DOHH2 (cell line): Measurements from ENCODE around the gene COX8A.
A peak's percentile ranks its signal among the peaks of the same experiment; 100 is the strongest.

ENCODE experiments used
- H3F3A ChIP-seq: fragments of 200-600 bp; sonication (generic), shearing (Covaris generic); 2 replicates; pipeline ENCODE4 v1.6.0; 2016; ENCODE audit warnings: antibody characterized with exemption, mild to moderate bottlenecking; ENCODE audit not compliant: control insufficient read depth, insufficient read depth
- H3K27ac ChIP-seq: fragments of 200-600 bp; sonication (generic); 2 replicates; pipeline ENCODE4 v1.5.1; 2014; ENCODE audit warnings: low read depth, mild to moderate bottlenecking, low read length, moderate library complexity
- H3K27me3 ChIP-seq: fragments of 200-600 bp; sonication (generic); 2 replicates; pipeline ENCODE4 v1.6.1; 2014; ENCODE audit warnings: mild to moderate bottlenecking, low read length, mixed read lengths; ENCODE audit not compliant: control insufficient read depth
- H3K36me3 ChIP-seq: fragments of 200-600 bp; sonication (generic); 2 replicates; pipeline ENCODE4 v1.6.1; 2014; ENCODE audit warnings: mild to moderate bottlenecking, low read length, moderate library complexity, mixed read lengths; ENCODE audit not compliant: control insufficient read depth
- H3K4me1 ChIP-seq: fragments of 200-600 bp; sonication (generic); 2 replicates; pipeline ENCODE4 v1.6.1; 2014; ENCODE audit warnings: mild to moderate bottlenecking, low read length, mixed read lengths; ENCODE audit not compliant: control insufficient read depth
- H3K4me2 ChIP-seq: fragments of 200-600 bp; sonication (generic); 2 replicates; pipeline ENCODE4 v1.6.0; 2014; ENCODE audit warnings: mild to moderate bottlenecking, low read length, moderate library complexity
- H3K4me3 ChIP-seq: fragments of 200-600 bp; sonication (generic); 2 replicates; pipeline ENCODE4 v1.5.1; 2014; ENCODE audit warnings: mild to moderate bottlenecking, low read length, mixed read lengths
- H3K79me2 ChIP-seq: fragments of 200-600 bp; sonication (generic); 2 replicates; pipeline ENCODE4 v1.6.1; 2014; ENCODE audit warnings: mild to moderate bottlenecking, low read length, mixed read lengths; ENCODE audit not compliant: control insufficient read depth
- H3K9me2 ChIP-seq: fragments of 200-600 bp; sonication (generic); replicated peaks from 2 replicates; pipeline ENCODE4 v1.6.1; 2014; ENCODE audit warnings: mild to moderate bottlenecking, low read length, mixed read lengths; ENCODE audit not compliant: control insufficient read depth
- H3K9me3 ChIP-seq: fragments of 200-600 bp; sonication (generic); 2 replicates; pipeline ENCODE4 v1.6.1; 2014; ENCODE audit warnings: antibody characterized with exemption, low read length, mixed read lengths; ENCODE audit not compliant: control insufficient read depth, insufficient read depth
- H4K20me1 ChIP-seq: fragments of 200-600 bp; sonication (generic); 2 replicates; pipeline ENCODE4 v1.6.0; 2014; ENCODE audit warnings: low read depth, mild to moderate bottlenecking, antibody characterized with exemption, low read length, moderate library complexity; ENCODE audit not compliant: control insufficient read depth, insufficient read depth
- EZH2phosphoT487 ChIP-seq: fragments of 200-600 bp; sonication (generic); IDR thresholded peaks from 2 replicates; pipeline ENCODE4 v1.6.1; 2017; ENCODE audit warnings: borderline replicate concordance, mild to moderate bottlenecking, antibody characterized with exemption, low read length, moderate library complexity, mixed read lengths
- TF ChIP-seq, protein P1 (sequence below): fragments of 200-600 bp; sonication (generic); IDR thresholded peaks from one replicate; pipeline ENCODE4 v1.5.1; 2014; ENCODE audit warnings: antibody characterized with exemption, mild to moderate bottlenecking, low read depth, low read length; ENCODE audit not compliant: poor library complexity, severe bottlenecking

Gene COX8A

GRCh38 chr11:63997801-63998337 is 23.4 kb downstream of the COX8A start:
- no peaks in the 10 kb centered on the region for H3K79me2 ChIP-seq
- H3K4me1 ChIP-seq, result peaks cover 27% of the 10 kb centered on the region
- H3K27me3 ChIP-seq, result no peaks in the 10 kb centered on the region
- no peak overlapping the region for H3K27ac ChIP-seq
- H4K20me1 ChIP-seq, result 0 out of 2 replicates have a peak, but pooled peaks cover 3% of the 10 kb centered on the region
- H3K4me3 ChIP-seq, result no peak overlapping the region
- H3K4me2 ChIP-seq, result no peak overlapping the region
- H3K36me3 ChIP-seq, result peaks cover 18% of the 10 kb centered on the region
- no peaks in the 10 kb centered on the region for H3F3A ChIP-seq
- no peaks in the 10 kb centered on the region for H3K9me2 ChIP-seq
- TF ChIP-seq, protein P1, sequence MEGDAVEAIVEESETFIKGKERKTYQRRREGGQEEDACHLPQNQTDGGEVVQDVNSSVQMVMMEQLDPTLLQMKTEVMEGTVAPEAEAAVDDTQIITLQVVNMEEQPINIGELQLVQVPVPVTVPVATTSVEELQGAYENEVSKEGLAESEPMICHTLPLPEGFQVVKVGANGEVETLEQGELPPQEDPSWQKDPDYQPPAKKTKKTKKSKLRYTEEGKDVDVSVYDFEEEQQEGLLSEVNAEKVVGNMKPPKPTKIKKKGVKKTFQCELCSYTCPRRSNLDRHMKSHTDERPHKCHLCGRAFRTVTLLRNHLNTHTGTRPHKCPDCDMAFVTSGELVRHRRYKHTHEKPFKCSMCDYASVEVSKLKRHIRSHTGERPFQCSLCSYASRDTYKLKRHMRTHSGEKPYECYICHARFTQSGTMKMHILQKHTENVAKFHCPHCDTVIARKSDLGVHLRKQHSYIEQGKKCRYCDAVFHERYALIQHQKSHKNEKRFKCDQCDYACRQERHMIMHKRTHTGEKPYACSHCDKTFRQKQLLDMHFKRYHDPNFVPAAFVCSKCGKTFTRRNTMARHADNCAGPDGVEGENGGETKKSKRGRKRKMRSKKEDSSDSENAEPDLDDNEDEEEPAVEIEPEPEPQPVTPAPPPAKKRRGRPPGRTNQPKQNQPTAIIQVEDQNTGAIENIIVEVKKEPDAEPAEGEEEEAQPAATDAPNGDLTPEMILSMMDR, result no peak
- no peak for TF ChIP-seq EZH2phosphoT487
- no peaks in the 10 kb centered on the region for H3K9me3 ChIP-seq

DNA sequence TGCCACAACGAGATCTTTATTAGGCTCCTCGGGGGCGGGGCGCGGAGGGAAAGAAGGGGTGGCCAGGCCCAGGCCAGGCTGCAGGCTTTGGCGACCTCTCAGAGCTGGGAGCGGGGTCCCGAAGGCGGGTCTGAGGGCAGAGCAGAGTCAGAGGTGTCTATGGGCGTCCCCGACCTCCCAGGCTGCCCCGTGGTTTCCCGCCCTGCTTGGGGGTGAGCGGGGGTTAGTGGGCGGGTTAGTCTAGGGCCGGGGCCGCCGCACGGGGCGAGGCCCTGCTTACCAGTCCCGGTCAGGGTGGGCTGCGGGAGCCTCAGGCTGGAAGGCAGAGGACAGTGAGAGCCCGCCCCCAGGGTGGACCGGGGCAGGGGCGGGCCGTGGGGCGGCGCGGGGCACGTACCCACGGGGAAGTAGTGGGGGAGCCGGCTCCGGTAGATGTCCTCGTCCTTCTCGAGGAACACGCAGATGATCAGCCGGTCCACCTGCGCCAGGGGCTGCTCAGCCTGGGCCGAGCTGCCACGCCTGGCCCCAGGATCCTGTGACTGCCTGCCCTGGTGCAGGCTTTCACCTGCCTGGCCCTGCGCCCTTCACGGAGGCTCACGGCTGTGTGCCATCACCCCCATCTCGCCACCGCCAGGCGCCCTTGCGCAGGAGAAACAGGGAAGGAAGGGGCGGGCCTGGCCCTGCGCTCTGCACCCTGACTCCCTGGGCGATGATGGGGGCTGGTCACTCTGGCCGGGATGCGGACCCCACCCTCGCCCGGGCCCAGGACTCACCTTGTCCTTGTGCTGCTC is 24.3 kb downstream of the COX8A start:
- H3K4me2 ChIP-seq, result peak overlapping the region; percentile 57; the same call in 1 of the 2 replicates
- no peak overlapping the region for H3K27ac ChIP-seq
- no peaks in the 10 kb centered on the region for H3K79me2 ChIP-seq
- H3K9me3 ChIP-seq, result no peaks in the 10 kb centered on the region
- TF ChIP-seq EZH2phosphoT487, result no peak
- TF ChIP-seq, protein P1, result no peak
- H3K4me3 ChIP-seq, result no peak overlapping the region
- H3F3A ChIP-seq, result no peaks in the 10 kb centered on the region
- H3K4me1 ChIP-seq, result peaks cover 27% of the 10 kb centered on the region
- H3K9me2 ChIP-seq, result no peaks in the 10 kb centered on the region
- H3K36me3 ChIP-seq, result peaks cover 18% of the 10 kb centered on the region
- no peaks in the 10 kb centered on the region for H3K27me3 ChIP-seq
- H4K20me1 ChIP-seq, result 0 out of 2 replicates have a peak, but pooled peaks cover 4% of the 10 kb centered on the region

DNA sequence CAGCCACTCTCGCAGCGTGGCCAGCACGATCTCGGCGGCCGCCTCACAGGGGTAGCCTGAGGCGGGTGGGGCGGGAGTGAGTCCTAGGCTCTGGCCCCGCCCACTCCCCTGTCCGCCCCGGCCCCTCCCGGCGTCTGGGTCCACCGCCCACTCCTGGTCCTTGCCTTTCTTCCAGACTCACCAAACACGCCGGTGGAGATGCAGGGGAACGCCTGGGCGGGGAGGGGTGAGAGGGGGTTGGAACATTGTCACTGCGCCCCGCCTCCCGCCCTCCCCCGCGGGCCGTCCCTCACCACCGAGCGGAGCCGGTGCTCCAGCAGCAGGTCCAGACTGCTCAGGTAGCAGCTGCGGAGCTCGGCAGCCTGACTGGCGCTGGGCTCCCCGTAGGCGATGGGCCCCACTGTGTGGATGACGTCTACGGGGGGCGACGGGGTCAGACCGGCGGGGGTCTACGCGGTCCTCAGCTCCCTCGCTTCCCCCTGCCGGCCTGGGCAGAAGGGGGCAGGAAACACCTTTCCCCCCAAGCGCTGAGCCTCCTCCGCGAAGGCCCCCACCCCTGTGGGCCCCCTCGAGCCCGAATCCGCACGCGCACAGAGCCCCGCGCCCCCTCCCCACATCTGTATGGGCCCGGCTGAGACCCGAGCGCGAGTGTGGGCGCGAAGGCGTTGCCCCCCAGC is 25.1 kb downstream of the COX8A start:
- H3K79me2 ChIP-seq, result no peaks in the 10 kb centered on the region
- no peaks in the 10 kb centered on the region for H3K9me2 ChIP-seq
- H3K27me3 ChIP-seq, result no peaks in the 10 kb centered on the region
- H3K9me3 ChIP-seq, result no peaks in the 10 kb centered on the region
- 0 out of 2 replicates have a peak, but pooled peaks cover 4% of the 10 kb centered on the region for H4K20me1 ChIP-seq
- peaks cover 27% of the 10 kb centered on the region for H3K4me1 ChIP-seq
- no peak overlapping the region for H3K27ac ChIP-seq
- H3K4me2 ChIP-seq, result peak overlapping the region; percentile 57
- TF ChIP-seq EZH2phosphoT487, result no peak
- TF ChIP-seq, protein P1, result no peak
- no peaks in the 10 kb centered on the region for H3F3A ChIP-seq
- H3K4me3 ChIP-seq, result peak overlapping the region; percentile 46
- H3K36me3 ChIP-seq, result peaks cover 18% of the 10 kb centered on the region
